ENCODE data around the gene ADAMTSL1. TPM values are rescaled to one million over a fixed set of nuclear protein-coding genes. Genes with fewer than 3 reads are reported as not detected.
"Not testable (repeated sequence)": the region's sequence is repeated elsewhere in the genome, so short reads cannot be mapped to it uniquely, and the experiment has no call there.

Gene ADAMTSL1
- total RNA-seq, 1 experiment from 2014 or later = not detected

DNA sequence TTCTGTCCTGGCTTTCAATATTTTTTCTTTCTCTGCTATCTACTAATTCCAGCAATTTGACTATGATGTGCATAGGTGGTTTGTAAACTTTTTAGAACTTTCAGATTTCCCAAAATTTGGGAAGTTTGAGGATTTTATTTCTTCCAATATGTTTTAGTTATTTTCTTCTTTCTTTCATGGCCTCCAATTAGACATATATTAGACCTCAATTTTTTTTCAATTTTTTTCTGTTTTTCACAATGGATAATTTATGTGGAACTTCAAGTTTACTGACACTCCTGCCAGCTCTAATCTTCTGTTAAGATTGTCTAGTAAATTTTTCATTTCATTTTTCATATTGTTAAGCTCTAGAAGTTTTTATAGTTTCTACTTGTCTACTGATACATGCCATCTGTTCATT, 395.8 kb downstream of the ADAMTSL1 start:
- Histone ChIP-seq H3K9me3 (ENCODE audit: control insufficient read depth, insufficient read depth, low read depth, low read length) (no peaks in the 10 kb centered on the region), H3K27ac (ENCODE audit: low read length) (no peak overlapping the region), H3K4me1 (ENCODE audit: control insufficient read depth, insufficient read depth, low read length) (no peaks in the 10 kb centered on the region), H3K4me3 (ENCODE audit: low read depth in 2 of 2, low read length in 2 of 2) (no peak overlapping the region), H3K27me3 (ENCODE audit: control insufficient read depth, insufficient read depth, low read length) (no peaks in the 10 kb centered on the region), H3K36me3 (ENCODE audit: control insufficient read depth, insufficient read depth, low read length) (no peaks in the 10 kb centered on the region)
- no TSS peak for BruUV-seq (replicated peaks)
- CTCF ChIA-PET = no interaction called here
- TF ChIP-seq, protein P1, sequence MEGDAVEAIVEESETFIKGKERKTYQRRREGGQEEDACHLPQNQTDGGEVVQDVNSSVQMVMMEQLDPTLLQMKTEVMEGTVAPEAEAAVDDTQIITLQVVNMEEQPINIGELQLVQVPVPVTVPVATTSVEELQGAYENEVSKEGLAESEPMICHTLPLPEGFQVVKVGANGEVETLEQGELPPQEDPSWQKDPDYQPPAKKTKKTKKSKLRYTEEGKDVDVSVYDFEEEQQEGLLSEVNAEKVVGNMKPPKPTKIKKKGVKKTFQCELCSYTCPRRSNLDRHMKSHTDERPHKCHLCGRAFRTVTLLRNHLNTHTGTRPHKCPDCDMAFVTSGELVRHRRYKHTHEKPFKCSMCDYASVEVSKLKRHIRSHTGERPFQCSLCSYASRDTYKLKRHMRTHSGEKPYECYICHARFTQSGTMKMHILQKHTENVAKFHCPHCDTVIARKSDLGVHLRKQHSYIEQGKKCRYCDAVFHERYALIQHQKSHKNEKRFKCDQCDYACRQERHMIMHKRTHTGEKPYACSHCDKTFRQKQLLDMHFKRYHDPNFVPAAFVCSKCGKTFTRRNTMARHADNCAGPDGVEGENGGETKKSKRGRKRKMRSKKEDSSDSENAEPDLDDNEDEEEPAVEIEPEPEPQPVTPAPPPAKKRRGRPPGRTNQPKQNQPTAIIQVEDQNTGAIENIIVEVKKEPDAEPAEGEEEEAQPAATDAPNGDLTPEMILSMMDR (IDR thresholded peaks at IDR 0.05) = no peak
- TF ChIP-seq POLR2AphosphoS5 (IDR thresholded peaks at IDR 0.05; ENCODE audit: low read depth, low read length) = no peak
- no peak for TF ChIP-seq SIN3A (IDR thresholded peaks at IDR 0.05; ENCODE audit: borderline replicate concordance, insufficient read depth, low read depth, low read length)
- TF ChIP-seq TCF7L2 (IDR thresholded peaks at IDR 0.05; ENCODE audit: low read depth, low read length) = no peak
- TF ChIP-seq, protein P2, sequence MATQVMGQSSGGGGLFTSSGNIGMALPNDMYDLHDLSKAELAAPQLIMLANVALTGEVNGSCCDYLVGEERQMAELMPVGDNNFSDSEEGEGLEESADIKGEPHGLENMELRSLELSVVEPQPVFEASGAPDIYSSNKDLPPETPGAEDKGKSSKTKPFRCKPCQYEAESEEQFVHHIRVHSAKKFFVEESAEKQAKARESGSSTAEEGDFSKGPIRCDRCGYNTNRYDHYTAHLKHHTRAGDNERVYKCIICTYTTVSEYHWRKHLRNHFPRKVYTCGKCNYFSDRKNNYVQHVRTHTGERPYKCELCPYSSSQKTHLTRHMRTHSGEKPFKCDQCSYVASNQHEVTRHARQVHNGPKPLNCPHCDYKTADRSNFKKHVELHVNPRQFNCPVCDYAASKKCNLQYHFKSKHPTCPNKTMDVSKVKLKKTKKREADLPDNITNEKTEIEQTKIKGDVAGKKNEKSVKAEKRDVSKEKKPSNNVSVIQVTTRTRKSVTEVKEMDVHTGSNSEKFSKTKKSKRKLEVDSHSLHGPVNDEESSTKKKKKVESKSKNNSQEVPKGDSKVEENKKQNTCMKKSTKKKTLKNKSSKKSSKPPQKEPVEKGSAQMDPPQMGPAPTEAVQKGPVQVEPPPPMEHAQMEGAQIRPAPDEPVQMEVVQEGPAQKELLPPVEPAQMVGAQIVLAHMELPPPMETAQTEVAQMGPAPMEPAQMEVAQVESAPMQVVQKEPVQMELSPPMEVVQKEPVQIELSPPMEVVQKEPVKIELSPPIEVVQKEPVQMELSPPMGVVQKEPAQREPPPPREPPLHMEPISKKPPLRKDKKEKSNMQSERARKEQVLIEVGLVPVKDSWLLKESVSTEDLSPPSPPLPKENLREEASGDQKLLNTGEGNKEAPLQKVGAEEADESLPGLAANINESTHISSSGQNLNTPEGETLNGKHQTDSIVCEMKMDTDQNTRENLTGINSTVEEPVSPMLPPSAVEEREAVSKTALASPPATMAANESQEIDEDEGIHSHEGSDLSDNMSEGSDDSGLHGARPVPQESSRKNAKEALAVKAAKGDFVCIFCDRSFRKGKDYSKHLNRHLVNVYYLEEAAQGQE (IDR thresholded peaks at IDR 0.05; ENCODE audit: insufficient read depth in 1 of 2, low read depth in 2 of 2, low read length in 1 of 2) = no peak
- in situ Hi-C loops (cut with HindIII; ENCODE audit: low pct_unique_long_range_greater_than_20kb, low sequenced_read_pairs) (no loop called here), intact Hi-C loops (cut with micrococcal nuclease; ENCODE audit: unreplicated experiment) (no loop called here)
- DNase-seq (ENCODE audit: low read depth, low spot score) (no peak), ATAC-seq (no peak)
- POLR2A ChIA-PET = no interaction called here

DNA sequence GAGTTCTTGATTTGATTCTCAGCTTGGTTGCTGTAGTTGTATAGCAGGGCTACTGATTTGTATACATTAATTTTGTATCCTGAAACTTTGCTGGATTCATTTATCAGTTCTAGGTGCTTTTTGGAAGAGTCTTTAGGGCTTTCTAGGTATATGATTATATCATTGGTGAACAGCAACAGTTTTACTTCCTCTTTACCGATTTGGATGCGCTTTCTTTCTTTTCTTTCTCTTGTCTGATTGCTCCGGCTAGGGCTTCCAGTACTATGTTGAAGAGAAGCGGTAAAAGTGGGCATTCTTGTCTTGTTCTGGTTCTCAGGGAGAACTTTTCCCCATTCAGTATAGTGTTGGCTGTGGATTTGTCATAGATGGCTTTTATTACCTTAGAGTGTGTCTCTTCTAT, 400.1 kb downstream of the ADAMTSL1 start:
- Histone ChIP-seq H3K27ac (ENCODE audit: low read length) (no peak overlapping the region), H3K9me3 (ENCODE audit: control insufficient read depth, insufficient read depth, low read depth, low read length) (no peaks in the 10 kb centered on the region), H3K4me1 (ENCODE audit: control insufficient read depth, insufficient read depth, low read length) (no peaks in the 10 kb centered on the region), H3K36me3 (ENCODE audit: control insufficient read depth, insufficient read depth, low read length) (no peaks in the 10 kb centered on the region), H3K4me3 (ENCODE audit: low read depth in 2 of 2, low read length in 2 of 2) (no peak overlapping the region), H3K27me3 (ENCODE audit: control insufficient read depth, insufficient read depth, low read length) (no peaks in the 10 kb centered on the region)
- DNase-seq (ENCODE audit: low read depth, low spot score) (no peak), ATAC-seq (no peak)
- no TSS peak for BruUV-seq (replicated peaks)
- in situ Hi-C loops (cut with HindIII; ENCODE audit: low pct_unique_long_range_greater_than_20kb, low sequenced_read_pairs) = no loop called here
- intact Hi-C loops (cut with micrococcal nuclease; ENCODE audit: unreplicated experiment) = no loop called here
- POLR2A ChIA-PET = no interaction called here
- CTCF ChIA-PET = no interaction called here
- TF ChIP-seq TCF7L2 (IDR thresholded peaks at IDR 0.05; ENCODE audit: low read depth, low read length) = no peak
- no peak for TF ChIP-seq POLR2AphosphoS5 (IDR thresholded peaks at IDR 0.05; ENCODE audit: low read depth, low read length)
- TF ChIP-seq, protein P2 (IDR thresholded peaks at IDR 0.05; ENCODE audit: insufficient read depth in 1 of 2, low read depth in 2 of 2, low read length in 1 of 2) = no peak
- TF ChIP-seq, protein P1 (IDR thresholded peaks at IDR 0.05) = no peak
- no peak for TF ChIP-seq SIN3A (IDR thresholded peaks at IDR 0.05; ENCODE audit: borderline replicate concordance, insufficient read depth, low read depth, low read length)

DNA sequence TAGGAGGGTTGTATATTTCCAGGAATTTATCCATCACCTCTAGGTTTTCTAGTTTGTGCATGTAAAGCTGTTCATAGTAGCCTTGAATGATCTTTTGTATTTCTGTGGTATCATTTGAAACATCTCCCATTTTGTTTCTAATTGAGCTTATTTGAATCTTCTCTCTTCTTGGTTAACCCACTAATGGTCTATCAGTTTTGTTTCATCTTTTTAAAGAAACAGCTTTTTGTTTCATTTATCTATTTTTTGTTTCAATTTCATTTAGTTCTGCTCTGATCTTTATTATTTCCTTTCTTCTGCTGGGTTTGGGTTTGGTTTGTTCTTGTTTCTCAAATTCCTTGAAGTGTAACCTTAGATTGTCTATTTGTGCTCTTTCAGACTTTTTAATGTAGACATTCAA, 401.0 kb downstream of the ADAMTSL1 start:
- H3K27ac ChIP-seq (ENCODE audit: low read length); BruUV-seq (replicated peaks); H3K4me1 ChIP-seq (ENCODE audit: control insufficient read depth, insufficient read depth, low read length); intact Hi-C loops (cut with micrococcal nuclease; ENCODE audit: unreplicated experiment); H3K27me3 ChIP-seq (ENCODE audit: control insufficient read depth, insufficient read depth, low read length); in situ Hi-C loops (cut with HindIII; ENCODE audit: low pct_unique_long_range_greater_than_20kb, low sequenced_read_pairs); DNase-seq (ENCODE audit: low read depth, low spot score); H3K36me3 ChIP-seq (ENCODE audit: control insufficient read depth, insufficient read depth, low read length); H3K4me3 ChIP-seq (ENCODE audit: low read depth in 2 of 2, low read length in 2 of 2); ATAC-seq; CTCF ChIA-PET; POLR2A ChIA-PET; H3K9me3 ChIP-seq (ENCODE audit: control insufficient read depth, insufficient read depth, low read depth, low read length): not testable (repeated sequence)

All from Panc1 (cell line).